ENCODE data around the gene NAALADL2. TPM values are rescaled to one million over a fixed set of nuclear protein-coding genes. Genes with fewer than 3 reads are reported as not detected.

NAALADL2 gene
- polyA plus RNA-seq, 3 donors: not detected

GRCh38 chr3:175186511-175186910 is 327.4 kb downstream of the NAALADL2 start:
- intact Hi-C loops (cut with micrococcal nuclease): no loop called here
- Mint-ChIP-seq H3K4me3 (no peak overlapping the region), H3K27me3 (ENCODE audit: low read depth in 3 of 3) (no peaks in the 10 kb centered on the region), H3K27ac (no peak overlapping the region), H3K9me3 (peaks cover 3 to 12% (median 6%) of the 10 kb centered on the region in 7 donors), H3K36me3 (no peaks in the 10 kb centered on the region), H3K4me1 (no peaks in the 10 kb centered on the region)
- no peak for TF ChIP-seq CTCF (IDR thresholded peaks at IDR 0.05)
- no CpG with 5 or more reads among the region's 3 CpGs for WGBS (ENCODE audit: insufficient coverage)
- H3K4me1 ChIP-seq (ENCODE audit: control insufficient read depth in 1 of 2, insufficient read depth in 2 of 2, low read length in 2 of 2): no peaks in the 10 kb centered on the region
- no peak overlapping the region for H2AFZ ChIP-seq (ENCODE audit: insufficient read depth, low read depth, low read length, poor library complexity, severe bottlenecking)
- no peaks in the 10 kb centered on the region for H3K79me2 ChIP-seq (ENCODE audit: insufficient read depth, low read length)
- no peak for DNase-seq
- H4K20me1 ChIP-seq (ENCODE audit: insufficient read depth, low read length): no peaks in the 10 kb centered on the region
- H3K27me3 ChIP-seq (ENCODE audit: control insufficient read depth in 2 of 2, insufficient read depth in 2 of 2, low read length in 2 of 2): no peaks in the 10 kb centered on the region
- no peak overlapping the region for H3K9ac ChIP-seq (ENCODE audit: insufficient read depth, low read length, poor library complexity, severe bottlenecking)
- H3K36me3 ChIP-seq (replicated peaks in 1 of 2; ENCODE audit: control insufficient read depth in 1 of 2, insufficient read depth in 2 of 2, low read length in 2 of 2): no peaks in the 10 kb centered on the region
- H3K27ac ChIP-seq (ENCODE audit: low read depth in 1 of 2, low read length in 2 of 2): no peak overlapping the region
- H3K4me3 ChIP-seq (replicated peaks in 1 of 3; ENCODE audit: low read depth in 2 of 3, low read length in 3 of 3): no peak overlapping the region
- H3K4me2 ChIP-seq (replicated peaks; ENCODE audit: extremely low read depth, low read length, poor library complexity, severe bottlenecking): no peak overlapping the region
- H3K9me3 ChIP-seq (replicated peaks in 1 of 2; ENCODE audit: control insufficient read depth in 1 of 2, insufficient read depth in 1 of 2, low read length in 2 of 2): peaks cover 9 to 16% of the 10 kb centered on the region in 2 donors

- H2AFZ ChIP-seq (ENCODE audit: insufficient read depth, low read depth, low read length, poor library complexity, severe bottlenecking): no peak overlapping the region
- H3K27me3 Mint-ChIP-seq (ENCODE audit: low read depth in 3 of 3): no peaks in the 10 kb centered on the region
- intact Hi-C loops (cut with micrococcal nuclease): no loop called here
- peaks cover 3 to 11% (median 6%) of the 10 kb centered on the region in 7 donors for H3K9me3 Mint-ChIP-seq
- no peaks in the 10 kb centered on the region for H3K27me3 ChIP-seq (ENCODE audit: control insufficient read depth in 2 of 2, insufficient read depth in 2 of 2, low read length in 2 of 2)
- no peaks in the 10 kb centered on the region for H3K36me3 Mint-ChIP-seq
- no peak overlapping the region for H3K4me2 ChIP-seq (replicated peaks; ENCODE audit: extremely low read depth, low read length, poor library complexity, severe bottlenecking)
- no peak overlapping the region for H3K27ac Mint-ChIP-seq
- no peak for TF ChIP-seq CTCF (IDR thresholded peaks at IDR 0.05)
- no peak overlapping the region for H3K9ac ChIP-seq (ENCODE audit: insufficient read depth, low read length, poor library complexity, severe bottlenecking)
- H3K4me3 ChIP-seq (replicated peaks in 1 of 3; ENCODE audit: low read depth in 2 of 3, low read length in 3 of 3): no peak overlapping the region
- H3K9me3 ChIP-seq (replicated peaks in 1 of 2; ENCODE audit: control insufficient read depth in 1 of 2, insufficient read depth in 1 of 2, low read length in 2 of 2): peaks cover 9 to 16% of the 10 kb centered on the region in 2 donors
- H3K79me2 ChIP-seq (ENCODE audit: insufficient read depth, low read length): no peaks in the 10 kb centered on the region
- no CpG with 5 or more reads among the region's 2 CpGs for WGBS (ENCODE audit: insufficient coverage)
- no peak overlapping the region for H3K27ac ChIP-seq (ENCODE audit: low read depth in 1 of 2, low read length in 2 of 2)
- no peaks in the 10 kb centered on the region for H4K20me1 ChIP-seq (ENCODE audit: insufficient read depth, low read length)
- no peak overlapping the region for H3K4me3 Mint-ChIP-seq
- no peaks in the 10 kb centered on the region for H3K36me3 ChIP-seq (replicated peaks in 1 of 2; ENCODE audit: control insufficient read depth in 1 of 2, insufficient read depth in 2 of 2, low read length in 2 of 2)
- no peak for DNase-seq
- H3K4me1 ChIP-seq (ENCODE audit: control insufficient read depth in 1 of 2, insufficient read depth in 2 of 2, low read length in 2 of 2): no peaks in the 10 kb centered on the region
- H3K4me1 Mint-ChIP-seq: no peaks in the 10 kb centered on the region
Measured at GRCh38 chr3:175187586-175187985, 328.5 kb downstream of the NAALADL2 start.

Measured in CD14-positive monocyte (primary cell).